IPS-18c (cell line): ENCODE measurements around the gene CERK.

Experiments
- H3K4me3 ChIP-seq: 2 replicates; pipeline ENCODE4 v1.7.0; 2013; ENCODE audit warnings: low read depth, mild to moderate bottlenecking, low read length, moderate library complexity; ENCODE audit not compliant: insufficient read depth
- H3K9me3 ChIP-seq: one replicate; pipeline ENCODE4 v1.6.1; 2013; ENCODE audit warnings: mild to moderate bottlenecking, low read length, moderate library complexity; ENCODE audit not compliant: control insufficient read depth, insufficient read depth

The CERK gene

GRCh38 chr22:46769191-46769675 is 31.2 kb upstream of the CERK start:
- Histone ChIP-seq H3K4me3 (no peak overlapping the region), H3K9me3 (no peaks in the 10 kb centered on the region)

GRCh38 chr22:46767249-46767985 is 29.4 kb upstream of the CERK start:
- no peak overlapping the region for H3K4me3 ChIP-seq

GRCh38 chr22:46766611-46767010 is 28.6 kb upstream of the CERK start:
- H3K9me3 ChIP-seq, result no peaks in the 10 kb centered on the region
- H3K4me3 ChIP-seq, result no peak overlapping the region

More at GRCh38 chr22:46767249-46767985, 29.4 kb upstream of the CERK start:
- H3K9me3 ChIP-seq, result no peaks in the 10 kb centered on the region

GRCh38 chr22:46764779-46765485 is 26.9 kb upstream of the CERK start:
- Histone ChIP-seq H3K9me3 (no peaks in the 10 kb centered on the region), H3K4me3 (no peak overlapping the region)

GRCh38 chr22:46764140-46764680 is 26.2 kb upstream of the CERK start:
- no peak overlapping the region for H3K4me3 ChIP-seq
- no peaks in the 10 kb centered on the region for H3K9me3 ChIP-seq

- Histone ChIP-seq H3K9me3 (no peaks in the 10 kb centered on the region), H3K4me3 (peak overlapping the region; percentile 96)
These were observed 25.1 kb upstream of the CERK start for GRCh38 chr22:46763051-46763705.

GRCh38 chr22:46762238-46763050 is 24.4 kb upstream of the CERK start, which contains the start of gene TBC1D22A:
TSS of gene TBC1D22A (plus strand) at chr22:46762650. CDS start at chr22:46762787, 137 bp downstream.
- Histone ChIP-seq H3K9me3 (no peaks in the 10 kb centered on the region), H3K4me3 (peak within 1 kb of the TSS; percentile 96)

GRCh38 chr22:46761539-46762237 is 23.6 kb upstream of the CERK start:
- H3K9me3 ChIP-seq, result peaks cover 4% of the 10 kb centered on the region

GRCh38 chr22:46761017-46761416 is 23.0 kb upstream of the CERK start:
- peak overlapping the region; percentile 5; the same call in 1 of the 2 replicates for H3K4me3 ChIP-seq
- H3K9me3 ChIP-seq, result peaks cover 11% of the 10 kb centered on the region

More at GRCh38 chr22:46761539-46762237, 23.6 kb upstream of the CERK start:
- H3K4me3 ChIP-seq, result peak overlapping the region; percentile 96

- Histone ChIP-seq H3K9me3 (peaks cover 17% of the 10 kb centered on the region), H3K4me3 (no peak overlapping the region)
These were observed 20.8 kb upstream of the CERK start for GRCh38 chr22:46758867-46759290.

GRCh38 chr22:46758121-46758520 is 20.1 kb upstream of the CERK start:
- Histone ChIP-seq H3K4me3 (no peak overlapping the region), H3K9me3 (peaks cover 17% of the 10 kb centered on the region)

- Histone ChIP-seq H3K4me3 (no peak overlapping the region), H3K9me3 (peaks cover 17% of the 10 kb centered on the region)
These were observed 19.1 kb upstream of the CERK start for GRCh38 chr22:46757104-46757503.

- Histone ChIP-seq H3K4me3 (no peak overlapping the region), H3K9me3 (peaks cover 17% of the 10 kb centered on the region)
These were observed 18.0 kb upstream of the CERK start for GRCh38 chr22:46756097-46756496.

- H3K9me3 ChIP-seq, result peaks cover 17% of the 10 kb centered on the region
- H3K4me3 ChIP-seq, result peak overlapping the region; percentile 24; the same call in 1 of the 2 replicates
These were observed 17.5 kb upstream of the CERK start for GRCh38 chr22:46755525-46755924.

- H3K4me3 ChIP-seq, result no peak overlapping the region
- peaks cover 17% of the 10 kb centered on the region for H3K9me3 ChIP-seq
These were observed 16.8 kb upstream of the CERK start for GRCh38 chr22:46754826-46755225.
